IPS DF 6.9 (cell line): ENCODE measurements around the gene SOST.

ENCODE experiments used
- DNase-seq: peaks from one replicate; pipeline ENCODE4 v3.0.0-alpha.2; 2013; ENCODE audit warnings: low read depth, low spot score
- H3K27ac ChIP-seq: one replicate; pipeline ENCODE4 v1.5.1; 2013; ENCODE audit warnings: low read length, control low read depth
- H3K27me3 ChIP-seq: 2 replicates; pipeline ENCODE4 v1.6.1; 2013; ENCODE audit warnings: mild to moderate bottlenecking, low read length; ENCODE audit not compliant: control insufficient read depth, insufficient read depth
- H3K36me3 ChIP-seq: 2 replicates; pipeline ENCODE4 v1.6.1; 2013; ENCODE audit warnings: low read length; ENCODE audit not compliant: control insufficient read depth, insufficient read depth
- H3K4me1 ChIP-seq: 2 replicates; pipeline ENCODE4 v1.6.1; 2013; ENCODE audit warnings: low read length; ENCODE audit not compliant: control insufficient read depth, insufficient read depth
- H3K4me3 ChIP-seq: 2 replicates; pipeline ENCODE4 v1.5.1; 2013; ENCODE audit warnings: mild to moderate bottlenecking, low read length
- H3K9me3 ChIP-seq: 2 replicates; pipeline ENCODE4 v1.6.1; 2013; ENCODE audit warnings: low read length, inconsistent platforms; ENCODE audit not compliant: control insufficient read depth, insufficient read depth
- WGBS: extraction: QIAGEN DNeasy Blood & Tissue Kit; methylation state at CpG from one replicate; pipeline ENCODE4 v1.1.7; 2013; ENCODE audit warnings: mixed read lengths, missing lambda C conversion rate; ENCODE audit not compliant: insufficient read length, insufficient coverage; 5-methylcytosine and 5-hydroxymethylcytosine counted together

SOST gene

DNA sequence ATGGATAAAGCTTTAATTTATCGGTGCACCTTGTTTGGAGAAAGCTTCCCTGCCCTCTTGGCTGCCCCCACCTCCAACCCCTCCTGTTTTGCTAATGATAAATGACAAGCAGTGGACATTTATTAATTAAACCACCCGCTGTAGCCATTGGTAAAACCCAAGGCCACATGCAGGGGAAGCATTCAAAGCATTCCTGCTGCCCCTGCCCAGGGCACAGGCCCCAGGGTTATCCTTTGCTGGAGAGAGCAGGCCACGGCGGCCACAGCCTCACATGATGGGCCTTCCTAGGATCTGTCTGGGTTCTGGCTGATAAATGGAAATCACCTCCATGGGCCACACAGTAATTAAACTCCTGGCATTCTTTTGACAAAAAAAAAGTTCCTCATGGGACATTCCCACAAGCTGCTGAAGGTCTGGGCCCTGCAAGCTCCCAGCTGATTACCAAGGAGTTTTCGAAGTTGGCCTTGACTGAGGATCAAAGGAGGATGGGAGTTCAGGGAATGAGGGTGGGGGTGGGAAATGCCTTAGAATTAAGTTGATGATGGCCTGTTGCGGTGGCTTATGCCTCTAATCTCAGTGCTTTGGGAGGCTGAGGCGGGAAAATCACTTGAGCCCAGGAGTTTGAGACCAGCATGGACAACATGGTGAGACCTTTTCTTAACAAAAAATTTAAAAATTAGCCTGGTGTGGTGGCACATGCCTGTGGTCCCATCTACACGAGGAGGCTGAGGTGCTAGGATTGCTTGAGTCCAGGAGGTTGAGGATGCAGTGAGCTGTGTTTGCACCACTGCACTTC lies 35.5 kb downstream of the SOST start:
- no peak overlapping the region for H3K4me3 ChIP-seq
- no peak for DNase-seq
- no peak overlapping the region for H3K27ac ChIP-seq
- H3K9me3 ChIP-seq, result no peaks in the 10 kb centered on the region
- no CpG with 5 or more reads among the region's 8 CpGs for WGBS
- H3K27me3 ChIP-seq, result no peaks in the 10 kb centered on the region
- no peaks in the 10 kb centered on the region for H3K4me1 ChIP-seq
- no peaks in the 10 kb centered on the region for H3K36me3 ChIP-seq

- H3K4me1 ChIP-seq, result no peaks in the 10 kb centered on the region
- no peaks in the 10 kb centered on the region for H3K9me3 ChIP-seq
- H3K36me3 ChIP-seq, result no peaks in the 10 kb centered on the region
- no peak overlapping the region for H3K27ac ChIP-seq
- whole genome bisulfite sequencing, result no CpG with 5 or more reads among the region's 3 CpGs
- H3K4me3 ChIP-seq, result no peak overlapping the region
- DNase-seq, result no peak
- no peaks in the 10 kb centered on the region for H3K27me3 ChIP-seq
Observed at GRCh38 chr17:43722269-43722619, 36.3 kb downstream of the SOST start.

GRCh38 chr17:43721537-43722268 lies 36.9 kb downstream of the SOST start:
- no peaks in the 10 kb centered on the region for H3K9me3 ChIP-seq
- H3K4me1 ChIP-seq, result no peaks in the 10 kb centered on the region
- no peak overlapping the region for H3K27ac ChIP-seq
- H3K4me3 ChIP-seq, result no peak overlapping the region
- DNase-seq, result no peak
- H3K27me3 ChIP-seq, result no peaks in the 10 kb centered on the region
- no CpG with 5 or more reads among the region's 4 CpGs for WGBS
- H3K36me3 ChIP-seq, result no peaks in the 10 kb centered on the region

DNA sequence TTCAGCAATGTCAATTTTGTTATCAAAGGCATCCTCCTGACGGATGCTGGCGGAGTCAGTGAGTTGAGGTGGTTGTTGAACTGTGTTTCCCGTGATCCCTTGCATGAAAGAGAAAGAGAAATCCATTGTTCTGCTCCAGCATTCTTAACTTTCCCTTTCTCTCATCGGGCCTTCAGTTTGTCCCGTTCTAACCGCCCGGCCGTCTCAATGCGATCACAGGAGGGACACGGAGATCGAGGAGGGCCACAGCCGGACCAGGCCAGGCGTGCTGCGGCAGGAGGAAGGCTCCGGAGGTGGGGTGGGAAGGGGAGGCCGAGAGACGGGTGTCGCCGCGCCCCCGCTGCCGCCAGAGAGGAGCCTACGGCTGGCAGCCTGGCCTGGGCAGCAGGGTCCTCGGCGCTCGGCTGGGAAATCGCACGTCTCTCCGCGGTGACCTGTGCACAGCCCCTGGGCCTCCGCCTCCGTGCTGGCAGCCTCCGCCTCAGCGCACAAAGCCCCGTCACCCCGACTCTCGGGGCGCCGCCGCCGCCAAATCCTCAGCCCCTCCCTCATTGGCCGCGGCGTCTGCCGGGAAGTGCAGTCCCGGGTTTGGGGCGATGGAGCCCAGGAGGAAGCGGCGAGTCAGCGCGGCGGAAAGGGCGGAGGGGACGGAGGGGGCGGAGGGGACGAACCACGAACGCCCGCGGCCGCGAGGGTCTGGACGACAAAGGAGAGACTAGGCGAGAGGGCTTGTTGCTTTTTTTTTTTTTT lies 38.1 kb downstream of the SOST start:
- no peaks in the 10 kb centered on the region for H3K9me3 ChIP-seq
- H3K4me1 ChIP-seq, result no peaks in the 10 kb centered on the region
- H3K4me3 ChIP-seq, result peak overlapping the region; percentile 47; the same call in 1 of the 2 replicates
- no peaks in the 10 kb centered on the region for H3K27me3 ChIP-seq
- no peaks in the 10 kb centered on the region for H3K36me3 ChIP-seq
- H3K27ac ChIP-seq, result no peak overlapping the region
- no CpG with 5 or more reads among the region's 64 CpGs for WGBS
- DNase-seq, result no peak

DNA sequence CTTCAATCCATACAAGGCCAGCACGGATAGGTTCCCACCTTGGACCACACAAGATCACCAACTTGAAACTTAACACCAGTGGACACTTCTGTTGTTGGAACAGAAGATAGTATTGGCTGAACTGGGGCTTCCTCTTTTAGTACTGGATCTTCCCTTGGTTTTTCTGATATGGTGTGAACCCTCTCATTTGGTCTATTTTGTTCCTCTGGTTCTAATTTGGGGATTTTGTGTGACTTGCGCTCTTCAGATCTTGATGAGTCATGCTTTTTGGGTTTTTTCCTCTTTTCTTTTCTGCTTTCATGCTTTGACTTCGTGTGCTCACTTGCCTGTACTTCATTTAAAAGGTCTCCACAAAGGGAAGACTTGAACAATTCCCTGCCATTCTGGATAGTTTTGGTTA lies 39.0 kb downstream of the SOST start:
- Histone ChIP-seq H3K27me3 (peaks cover 2% of the 10 kb centered on the region; the same call in 1 of the 2 replicates), H3K4me3 (no peak overlapping the region), H3K9me3 (no peaks in the 10 kb centered on the region), H3K27ac (no peak overlapping the region), H3K4me1 (no peaks in the 10 kb centered on the region), H3K36me3 (no peaks in the 10 kb centered on the region)
- DNase-seq, result no peak
- no CpG with 5 or more reads among the region's 3 CpGs for WGBS

DNA sequence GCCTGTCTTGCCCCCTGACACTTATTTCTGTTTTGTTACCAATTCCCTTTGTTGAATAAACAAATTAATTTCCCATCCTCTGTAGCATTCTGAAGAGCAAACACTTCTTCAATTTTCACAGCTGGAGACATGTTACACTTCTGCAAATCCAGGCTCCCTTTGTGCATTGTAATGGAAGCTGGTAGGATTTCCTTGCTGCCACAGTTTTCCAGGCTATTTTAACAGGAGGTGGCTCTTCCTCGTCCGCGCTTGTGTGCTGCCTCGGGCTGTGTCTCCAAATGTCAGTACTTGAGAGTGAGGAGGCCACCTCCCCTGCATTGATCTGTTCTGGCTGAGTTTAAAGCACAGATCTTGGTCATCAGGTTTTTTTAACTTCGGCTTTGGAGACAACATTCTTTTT lies 40.0 kb downstream of the SOST start:
- no peak for DNase-seq

DNA sequence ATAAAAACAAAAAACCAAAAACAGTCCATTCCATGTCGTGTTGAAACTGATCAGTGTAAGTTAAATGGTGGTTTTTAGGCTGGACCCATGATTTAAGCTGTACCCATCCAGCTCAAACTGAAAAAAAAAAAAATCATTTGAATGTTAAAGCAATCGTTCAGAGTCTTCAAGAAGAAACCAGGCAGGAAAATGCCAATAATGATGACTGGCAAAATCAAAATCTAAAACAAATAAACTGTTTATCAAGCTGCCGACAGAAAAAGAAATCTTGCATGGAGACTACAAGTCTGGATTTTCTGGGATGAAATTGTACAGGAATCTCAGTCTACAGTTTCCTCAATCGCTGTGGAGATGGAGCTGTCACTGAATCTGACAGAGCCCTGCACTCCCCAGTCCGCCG lies 40.7 kb downstream of the SOST start:
- H3K36me3 ChIP-seq, result no peaks in the 10 kb centered on the region
- H3K4me3 ChIP-seq, result no peak overlapping the region
- no peaks in the 10 kb centered on the region for H3K4me1 ChIP-seq
- no CpG with 5 or more reads among the region's 6 CpGs for WGBS
- DNase-seq, result no peak
- H3K27me3 ChIP-seq, result peaks cover 10% of the 10 kb centered on the region; the same call in 1 of the 2 replicates
- H3K9me3 ChIP-seq, result no peaks in the 10 kb centered on the region
- H3K27ac ChIP-seq, result no peak overlapping the region

More for the DNA sequence above, 40.0 kb downstream of the SOST start:
- WGBS, result no CpG with 5 or more reads among the region's 5 CpGs
- H3K36me3 ChIP-seq, result no peaks in the 10 kb centered on the region
- H3K27me3 ChIP-seq, result peaks cover 8% of the 10 kb centered on the region; the same call in 1 of the 2 replicates
- no peak overlapping the region for H3K27ac ChIP-seq
- H3K4me3 ChIP-seq, result no peak overlapping the region
- H3K9me3 ChIP-seq, result no peaks in the 10 kb centered on the region
- no peaks in the 10 kb centered on the region for H3K4me1 ChIP-seq

- H3K4me1 ChIP-seq, result no peaks in the 10 kb centered on the region
- H3K27me3 ChIP-seq, result peaks cover 10% of the 10 kb centered on the region; the same call in 1 of the 2 replicates
- no peak overlapping the region for H3K27ac ChIP-seq
- DNase-seq, result no peak
- no peaks in the 10 kb centered on the region for H3K36me3 ChIP-seq
- no peak overlapping the region for H3K4me3 ChIP-seq
- no CpG with 5 or more reads among the region's 4 CpGs for WGBS
- H3K9me3 ChIP-seq, result no peaks in the 10 kb centered on the region
Observed at GRCh38 chr17:43714465-43715149, 44.0 kb downstream of the SOST start.

GRCh38 chr17:43713494-43714162 lies 45.0 kb downstream of the SOST start:
- no CpG with 5 or more reads among the region's 53 CpGs for WGBS
- Histone ChIP-seq H3K9me3 (no peaks in the 10 kb centered on the region), H3K27me3 (peaks cover 10% of the 10 kb centered on the region; the same call in 1 of the 2 replicates), H3K36me3 (no peaks in the 10 kb centered on the region), H3K4me3 (peak overlapping the region; percentile 63; the same call in 1 of the 2 replicates), H3K27ac (no peak overlapping the region), H3K4me1 (no peaks in the 10 kb centered on the region)
- no peak for DNase-seq
